Cardiac septum (tissue), 1 donor: ENCODE results near the gene PRDX6. TPM values are rescaled to one million over a fixed set of nuclear protein-coding genes. Genes with fewer than 3 reads are reported as not detected.
A peak's percentile ranks its signal among the peaks of the same experiment; 100 is the strongest.

Experiments
- DNase-seq: peaks from one replicate; pipeline ENCODE4 v3.0.0-alpha.2; 2020; ENCODE audit warnings: low spot score
- intact Hi-C: fragments of 100-400 bp; cut with DNase I; formaldehyde crosslinking; loops from one replicate; pipeline ENCODE4 v1.14.0; 2022
- long read RNA-seq: library from polyadenylated mRNA; unstranded; transcript quantifications from one replicate; pipeline ENCODE4 v2.0.0, GENCODE V29; 2021
- total RNA-seq: library from RNA; stranded (reverse); fragmentation: NEBNext Ultra II Directional; extraction: Animal tissue kit (Norgen Biotek cat#: 25700); gene quantifications from one replicate; pipeline ENCODE4 v1.2.1, GENCODE V29; 2021
- donor health status: DM: no; HTN: no; CAD: no.

The PRDX6 gene, protein sequence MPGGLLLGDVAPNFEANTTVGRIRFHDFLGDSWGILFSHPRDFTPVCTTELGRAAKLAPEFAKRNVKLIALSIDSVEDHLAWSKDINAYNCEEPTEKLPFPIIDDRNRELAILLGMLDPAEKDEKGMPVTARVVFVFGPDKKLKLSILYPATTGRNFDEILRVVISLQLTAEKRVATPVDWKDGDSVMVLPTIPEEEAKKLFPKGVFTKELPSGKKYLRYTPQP
- 254 TPM for total RNA-seq
- long read RNA-seq, transcript PRDX6-203 (4 exons, 859 nt), result minor isoform, 5 of 279 reads
- long read RNA-seq, transcript PRDX6-201 (5 exons, 1,751 nt), result major isoform, 259 of 279 reads
- long read RNA-seq, partial matches to known transcripts, result 3 of 279 reads
- long read RNA-seq, other reads (novel, unspliced or antisense), result 12 of 279 reads

DNA sequence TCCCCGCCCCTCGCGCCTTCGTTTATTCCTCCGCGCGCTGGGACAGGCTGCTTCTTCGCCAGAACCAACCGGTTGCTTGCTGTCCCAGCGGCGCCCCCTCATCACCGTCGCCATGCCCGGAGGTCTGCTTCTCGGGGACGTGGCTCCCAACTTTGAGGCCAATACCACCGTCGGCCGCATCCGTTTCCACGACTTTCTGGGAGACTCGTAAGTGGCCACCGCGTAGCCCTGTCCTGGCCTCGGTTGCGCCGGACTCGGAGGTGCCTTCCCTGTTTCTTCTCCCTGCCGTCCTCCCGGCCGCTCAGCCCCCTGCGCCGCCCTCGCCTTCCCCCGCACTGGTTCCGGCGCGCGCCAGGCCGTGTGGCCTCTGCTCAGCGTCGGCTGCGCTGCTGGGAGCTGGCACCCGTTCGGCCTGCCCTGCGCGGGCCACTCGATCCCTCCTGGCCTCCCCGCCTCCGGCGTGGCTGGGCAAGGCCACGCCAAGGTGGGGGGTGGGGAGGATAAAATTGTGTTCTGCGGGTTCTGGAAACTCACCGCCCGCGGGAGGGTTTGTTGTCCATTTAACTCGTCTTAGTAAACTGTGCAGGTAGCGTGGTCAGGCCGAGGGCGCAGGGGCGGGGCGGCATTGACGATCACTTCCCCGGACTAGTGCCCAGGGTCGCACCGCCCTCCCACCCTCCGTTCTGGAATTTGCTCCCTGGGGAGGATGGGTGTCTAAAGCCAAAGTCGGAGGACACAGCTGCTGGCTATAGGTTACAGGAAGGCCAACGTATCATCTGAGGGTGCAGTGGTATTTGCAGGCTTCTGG, at the start of gene PRDX6:
PRDX6 (plus strand) TSS at position 50 of the 808 bp plus-strand sequence; CDS start at position 113, 63 bp downstream.
- intact Hi-C loops, result loop anchor here (1.0 to 2.0 kb wide), 3 partner anchors 48 to 347 kb away; partner anchors contain the start of genes CENPL, DARS2 and KLHL20
- DNase-seq, result peak; percentile 96

DNA sequence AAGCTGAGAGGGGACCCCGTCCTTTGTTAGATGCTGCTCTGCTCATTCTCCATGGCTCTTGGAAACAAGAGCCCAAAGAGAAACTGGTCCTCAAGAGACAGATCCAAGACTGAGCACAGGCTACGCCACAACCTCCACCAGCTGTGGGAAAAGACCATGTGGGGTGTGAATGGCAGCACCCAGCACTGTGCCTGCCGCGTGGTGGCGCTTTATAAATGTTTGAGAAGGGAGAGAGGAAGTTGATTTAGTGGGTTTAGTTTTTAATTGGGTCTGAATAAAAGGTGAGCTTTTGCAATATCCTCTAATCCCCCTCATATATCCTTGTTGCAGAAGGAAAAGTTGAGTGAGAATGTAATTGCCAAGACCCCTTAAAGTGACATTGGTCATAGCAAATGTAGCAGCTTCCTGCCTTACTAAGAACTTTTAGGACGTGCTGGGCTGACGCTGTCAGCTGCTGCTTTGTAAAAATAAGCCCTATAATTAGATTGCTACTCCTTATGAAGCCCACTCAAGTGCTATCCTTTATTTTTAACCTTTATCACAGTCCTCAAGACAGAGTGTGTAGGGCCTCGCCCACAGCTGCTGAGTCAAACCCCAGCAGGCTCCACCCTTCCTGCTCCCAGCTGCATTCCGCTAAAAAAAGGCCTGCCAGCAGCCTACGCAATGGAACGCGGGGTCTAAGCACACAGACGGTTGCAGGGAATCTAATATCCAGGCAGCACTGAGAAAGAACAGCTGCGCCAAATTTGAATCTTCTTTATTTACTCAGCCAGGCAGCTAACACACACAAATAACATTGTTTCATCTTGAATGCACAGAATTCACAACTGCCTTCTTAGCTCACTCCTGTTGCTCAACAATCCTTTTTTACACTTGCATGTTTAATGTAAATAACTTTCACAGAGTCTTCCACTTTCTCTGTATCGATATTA, 47.4 kb upstream of the PRDX6 start:
- intact Hi-C loops, result loop anchor here (1.0 to 2.0 kb wide), 3 partner anchors 49 to 395 kb away; partner anchors contain the start of genes CENPL, DARS2 and KLHL20
- DNase-seq, result peak; percentile 93

DNA sequence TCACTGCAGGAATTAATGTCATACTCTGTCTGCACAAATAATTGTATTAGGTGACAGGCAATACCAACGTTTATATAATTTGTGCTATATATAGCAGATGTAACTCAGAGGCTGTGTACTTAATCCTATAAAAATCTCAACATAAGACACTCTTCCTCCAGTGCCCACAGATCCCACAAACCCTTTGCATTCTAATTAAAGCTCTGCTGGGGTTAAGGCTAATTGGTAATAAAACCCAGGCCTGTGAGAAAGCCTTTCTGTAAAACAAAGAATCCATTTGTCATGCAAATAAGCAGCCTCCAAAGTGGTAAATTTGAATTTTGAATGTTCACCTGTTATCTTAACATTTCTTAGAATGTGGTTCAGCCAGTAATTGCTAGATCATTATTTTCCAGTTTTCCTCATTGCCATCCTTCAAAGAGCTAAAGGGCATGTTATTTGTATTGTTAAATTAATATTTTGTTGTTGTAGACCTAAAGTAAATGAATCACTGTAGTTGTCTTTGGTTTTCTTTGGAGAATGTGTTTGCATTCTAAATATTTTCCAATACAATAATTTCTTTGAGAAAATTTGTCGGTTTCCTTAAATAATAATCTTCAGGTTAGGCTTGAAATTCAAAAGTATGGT, 46.3 kb upstream of the PRDX6 start:
- no peak for DNase-seq
- intact Hi-C loops, result loop anchor here (2.0 kb wide), 1 partner anchor 284 kb away; the partner anchor contains the start of gene KLHL20

DNA sequence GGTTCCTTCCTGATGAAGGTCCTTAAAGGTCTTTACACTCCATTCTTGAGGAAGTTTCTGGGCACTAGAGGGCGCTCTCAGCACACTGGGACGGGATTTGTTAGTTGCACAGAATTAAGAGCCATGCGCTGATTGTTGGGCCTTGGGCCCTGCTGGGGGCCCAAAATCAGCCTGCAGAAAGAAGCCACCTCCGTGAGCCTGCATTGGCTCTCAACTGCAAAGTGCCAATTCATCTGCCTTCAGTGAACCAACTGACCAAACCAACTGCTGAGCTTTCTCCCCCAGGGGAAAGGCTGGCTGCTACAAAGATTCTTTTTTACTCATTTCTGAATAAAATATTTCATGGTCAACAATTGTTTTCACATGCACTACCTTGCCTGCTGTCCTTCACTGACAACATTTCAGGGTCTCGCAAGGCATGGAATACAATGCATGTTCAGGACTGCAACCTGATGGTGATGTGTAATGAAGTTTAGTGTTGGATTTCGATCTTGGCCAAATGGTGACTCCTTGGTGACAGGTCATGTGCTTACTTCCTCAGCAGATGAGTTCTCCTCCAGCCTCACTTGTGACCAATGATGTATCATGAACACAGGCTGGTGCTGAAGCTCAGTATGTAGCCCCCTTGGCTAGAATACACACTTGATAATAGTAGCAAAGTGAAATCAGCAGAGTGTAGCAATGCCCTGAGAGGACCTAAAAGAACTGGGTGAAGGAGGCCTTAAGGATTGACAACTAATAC, 45.7 kb upstream of the PRDX6 start:
- intact Hi-C loops, result loop anchor here (2.0 kb wide), 1 partner anchor 283 kb away; the partner anchor contains the start of gene KLHL20
- peak; percentile 89 for DNase-seq

DNA sequence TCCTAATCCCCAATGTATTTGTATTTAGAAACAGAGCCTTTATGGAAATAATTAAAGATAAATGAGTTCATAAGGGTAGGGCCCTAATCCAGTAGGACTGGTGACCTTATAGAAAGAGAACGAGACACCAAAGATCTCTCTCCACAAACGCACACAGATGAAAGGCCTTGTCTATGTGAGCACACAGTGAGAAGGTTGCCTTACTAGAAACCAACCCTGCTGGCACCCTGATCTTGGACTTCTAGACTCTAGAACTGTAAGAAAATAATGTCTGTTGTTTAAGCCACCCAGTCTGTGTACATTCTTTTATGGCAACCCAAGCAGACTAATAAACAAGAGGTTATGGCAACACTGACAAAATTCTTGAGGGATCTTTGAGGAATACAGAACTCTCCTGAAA, 44.8 kb upstream of the PRDX6 start:
- no peak for DNase-seq
- intact Hi-C loops, result no loop called here

DNA sequence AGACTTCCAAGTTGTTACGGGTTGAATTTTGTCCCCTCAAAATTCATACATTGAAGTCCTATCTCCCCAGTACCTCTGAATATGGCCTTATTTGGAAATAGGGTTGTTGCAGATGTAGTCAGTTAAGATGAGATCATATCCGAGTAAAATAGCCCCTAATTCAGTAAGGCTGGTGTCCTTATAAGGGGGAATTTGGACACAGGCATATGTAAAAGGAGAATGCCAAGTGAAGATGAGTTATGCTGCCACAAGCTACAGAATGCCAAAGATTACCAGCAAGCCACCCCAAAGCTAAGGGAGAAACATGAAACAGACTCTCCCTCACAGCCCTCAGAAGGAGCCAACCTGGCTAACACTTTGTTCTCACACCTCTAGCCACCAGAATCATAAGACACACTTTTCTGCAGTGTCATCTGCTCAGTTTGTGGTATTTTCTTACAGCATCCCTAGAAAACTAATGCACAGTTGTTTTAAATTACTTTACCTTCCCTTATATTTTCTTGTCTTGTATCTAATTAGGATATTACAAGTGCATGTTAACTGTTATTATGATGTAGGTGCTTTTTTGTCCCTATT, 43.3 kb upstream of the PRDX6 start:
- DNase-seq, result no peak
- intact Hi-C loops, result no loop called here

DNA sequence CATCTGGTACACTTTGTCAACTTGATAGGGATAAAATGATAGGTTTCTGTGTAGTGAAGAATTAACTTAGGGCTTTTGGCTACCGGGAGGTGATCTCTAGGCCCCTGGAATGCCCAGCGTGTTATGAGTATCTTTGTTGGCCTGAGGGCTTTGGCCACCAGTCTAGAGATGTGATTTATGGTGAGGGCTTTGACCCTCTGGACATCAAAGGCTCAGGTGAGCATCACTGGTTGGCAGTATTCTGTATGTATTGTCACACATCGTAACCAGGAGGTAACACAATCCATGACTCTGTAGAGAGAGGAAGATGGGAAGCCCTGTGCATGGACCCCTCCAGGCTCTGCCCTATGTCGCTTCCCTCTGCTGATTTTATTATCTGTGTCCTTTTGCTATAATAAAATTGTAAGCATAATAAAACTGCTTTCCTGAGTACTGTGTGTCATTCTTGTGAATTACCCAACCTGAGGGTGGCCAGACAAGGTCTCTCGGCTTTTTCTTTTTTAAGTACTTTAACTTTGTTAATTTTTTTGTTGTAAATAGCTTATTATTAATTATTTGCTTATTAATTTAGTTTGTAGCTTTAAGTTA, 40.2 kb upstream of the PRDX6 start:
- no peak for DNase-seq
- intact Hi-C loops, result no loop called here

DNA sequence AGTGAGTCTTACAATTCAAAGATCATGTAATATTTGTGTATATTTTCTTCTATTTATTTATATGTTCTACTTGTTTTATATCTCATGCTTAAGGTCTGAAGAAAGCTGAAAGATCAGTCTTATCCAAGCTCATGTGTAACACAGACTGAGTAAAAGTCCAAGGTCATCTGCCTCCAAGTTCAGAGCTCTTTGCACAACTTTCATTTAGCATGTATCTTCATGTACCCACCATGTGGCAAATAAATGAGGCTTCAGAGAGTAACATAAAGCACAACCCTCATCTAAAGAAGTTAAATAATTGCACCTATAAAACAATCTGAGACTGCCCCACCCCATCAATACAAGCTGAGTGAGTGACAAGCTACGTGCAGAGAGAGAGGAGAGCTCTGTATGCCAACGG, 38.5 kb upstream of the PRDX6 start:
- DNase-seq, result no peak
- intact Hi-C loops, result no loop called here

DNA sequence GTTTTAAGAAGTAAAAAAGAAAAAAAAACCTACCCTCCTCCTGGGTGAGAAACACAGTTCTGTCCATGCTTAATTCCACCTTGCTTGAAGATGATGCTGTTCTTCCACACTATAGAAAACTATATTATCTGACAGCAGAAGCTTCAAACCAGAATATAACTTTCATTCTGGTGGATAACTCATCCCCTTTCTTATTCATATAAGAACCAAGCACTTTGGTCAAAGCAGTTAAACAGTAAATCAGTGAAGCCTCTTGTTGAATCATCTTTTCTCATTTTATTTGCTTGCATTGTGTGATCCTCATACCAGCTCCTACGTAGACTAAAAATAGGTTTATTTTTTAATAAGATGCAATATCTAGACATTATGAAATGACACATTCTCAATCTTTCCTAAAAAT, 36.7 kb upstream of the PRDX6 start:
- no peak for DNase-seq
- intact Hi-C loops, result no loop called here

DNA sequence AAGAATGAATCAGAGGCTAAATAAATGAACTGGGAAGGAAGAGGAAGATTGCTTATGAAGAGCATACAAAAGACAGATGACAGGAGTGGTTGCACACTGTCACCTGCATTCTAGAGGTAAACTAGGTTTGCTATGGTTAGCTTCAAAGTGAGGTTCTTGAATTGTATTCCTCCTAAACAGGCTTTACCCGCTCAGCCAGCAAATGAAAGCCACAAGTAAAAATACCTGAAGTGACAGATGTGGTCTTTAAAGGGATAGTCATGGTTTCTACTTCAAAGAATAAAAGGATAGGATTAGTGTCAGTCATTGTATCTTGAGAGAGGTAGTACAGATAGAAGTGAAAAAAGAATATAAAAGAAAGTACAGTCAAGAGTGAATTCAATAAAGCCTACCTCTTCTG, 32.4 kb upstream of the PRDX6 start:
- intact Hi-C loops, result no loop called here
- DNase-seq, result no peak

DNA sequence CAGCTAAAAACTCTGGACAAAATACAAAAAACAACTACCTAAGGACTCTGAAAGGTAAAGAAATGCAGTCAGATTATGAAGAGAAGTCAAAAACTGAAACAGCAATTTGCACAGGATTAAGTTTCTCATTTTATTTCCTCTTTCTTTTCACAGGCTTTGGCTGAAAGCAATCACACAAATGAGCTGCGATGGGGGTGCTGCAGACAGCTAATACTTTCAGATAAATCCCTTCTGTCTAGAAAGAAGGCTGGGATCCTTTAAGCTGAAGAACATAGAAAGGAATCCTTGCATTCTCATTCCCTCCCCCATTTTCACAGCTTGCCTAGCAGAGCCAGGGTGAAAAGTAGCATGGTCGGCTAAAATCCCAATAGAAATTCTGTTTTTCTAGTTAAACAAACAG, 32.0 kb upstream of the PRDX6 start:
- DNase-seq, result no peak
- intact Hi-C loops, result no loop called here

DNA sequence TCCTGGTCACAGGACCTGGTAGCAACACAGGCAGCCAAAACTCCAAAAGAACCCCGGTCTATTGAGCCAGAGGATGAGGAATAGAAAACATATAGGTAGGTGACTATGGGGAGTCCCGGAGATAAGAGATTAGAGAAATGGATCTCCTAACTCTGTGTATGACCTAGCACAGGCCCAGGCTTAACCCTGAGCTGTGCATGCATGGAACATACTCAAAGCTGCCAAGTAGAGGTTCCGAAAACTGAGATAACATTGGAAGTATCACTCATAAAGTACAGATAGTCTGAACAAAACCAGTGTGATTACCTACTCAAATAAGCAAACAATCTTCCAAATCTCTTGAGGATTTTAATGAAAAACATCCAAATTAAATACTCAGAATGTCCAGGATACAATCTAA, 31.5 kb upstream of the PRDX6 start:
- no peak for DNase-seq
- intact Hi-C loops, result no loop called here

DNA sequence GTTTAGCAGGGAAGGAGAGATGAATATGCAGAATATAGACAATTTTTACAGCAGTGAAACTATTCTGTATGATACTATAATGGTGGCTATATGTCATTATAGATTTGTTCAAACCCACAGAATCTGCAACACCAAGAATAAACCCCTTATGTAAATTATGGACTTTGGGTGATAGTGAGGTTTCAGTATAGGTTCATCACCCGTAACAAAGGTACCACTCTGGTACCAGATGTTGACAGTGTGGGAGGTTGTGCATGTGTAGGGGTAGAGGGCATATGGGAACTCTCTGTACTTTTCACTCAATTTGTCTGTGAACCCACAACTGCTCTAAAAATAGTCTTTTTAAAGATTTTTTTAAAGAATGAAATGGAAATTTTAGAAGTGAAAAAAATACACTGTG, 29.9 kb upstream of the PRDX6 start:
- no peak for DNase-seq

DNA sequence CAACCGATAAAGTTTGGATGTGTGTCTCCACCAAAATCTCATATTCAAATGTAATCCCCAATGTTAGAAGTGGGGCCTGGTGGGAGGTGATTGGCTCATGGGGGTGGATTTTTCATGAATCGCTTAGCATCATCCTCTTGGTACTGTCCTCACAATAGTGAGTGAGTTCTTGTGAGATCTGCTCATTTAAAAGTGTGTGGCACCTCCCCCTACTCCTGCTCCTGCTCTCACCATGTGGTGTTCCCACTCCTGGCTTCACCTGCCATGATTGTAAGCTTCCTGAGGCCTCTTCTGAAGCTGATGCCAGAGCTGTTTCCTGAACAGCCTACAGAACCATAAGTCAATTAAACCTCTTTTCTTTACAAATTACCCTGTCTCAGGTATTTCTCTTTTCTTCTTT, 28.2 kb upstream of the PRDX6 start:
- intact Hi-C loops, result no loop called here

More for the DNA sequence above, 29.9 kb upstream of the PRDX6 start:
- intact Hi-C loops, result no loop called here

DNA sequence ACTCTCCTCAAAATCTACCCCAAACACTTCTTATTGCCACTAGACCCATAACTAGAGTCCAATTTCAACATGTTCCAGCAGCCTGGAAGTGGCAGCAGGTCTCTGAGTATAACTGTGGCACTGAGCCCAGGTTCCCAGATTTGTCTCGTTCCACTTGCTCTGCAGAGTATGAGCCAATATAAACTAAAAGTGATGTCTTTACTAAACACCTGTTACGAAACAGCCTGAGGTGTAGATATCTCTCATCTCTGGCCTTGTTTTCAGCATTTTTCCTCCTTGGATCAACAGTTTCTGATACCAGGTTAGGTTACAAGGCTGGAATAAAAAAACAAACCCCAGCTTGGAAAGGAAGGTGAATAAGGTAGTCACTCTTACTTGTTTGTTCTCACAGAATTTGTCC, 25.2 kb upstream of the PRDX6 start:
- intact Hi-C loops, result no loop called here
- DNase-seq, result no peak

More for the DNA sequence above, 28.2 kb upstream of the PRDX6 start:
- DNase-seq, result no peak

DNA sequence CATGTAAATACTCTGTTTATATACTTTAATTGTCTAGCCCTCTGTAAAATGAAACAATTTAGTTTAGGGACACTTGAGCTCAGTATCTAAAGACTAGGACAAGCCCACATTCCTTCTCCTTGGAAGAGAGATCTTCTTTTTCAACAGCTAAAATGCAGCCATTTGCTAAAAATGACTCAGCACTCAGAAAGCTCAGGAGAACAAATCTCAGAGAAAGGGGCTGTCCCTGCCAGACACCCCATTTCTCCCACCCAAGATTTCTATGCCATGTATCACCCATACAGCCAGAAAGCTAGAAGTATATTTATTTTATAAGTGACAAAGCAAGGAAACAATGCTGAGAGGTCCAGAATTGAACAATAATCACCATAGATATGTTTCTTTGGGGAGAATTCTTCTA, 23.2 kb upstream of the PRDX6 start:
- DNase-seq, result no peak

DNA sequence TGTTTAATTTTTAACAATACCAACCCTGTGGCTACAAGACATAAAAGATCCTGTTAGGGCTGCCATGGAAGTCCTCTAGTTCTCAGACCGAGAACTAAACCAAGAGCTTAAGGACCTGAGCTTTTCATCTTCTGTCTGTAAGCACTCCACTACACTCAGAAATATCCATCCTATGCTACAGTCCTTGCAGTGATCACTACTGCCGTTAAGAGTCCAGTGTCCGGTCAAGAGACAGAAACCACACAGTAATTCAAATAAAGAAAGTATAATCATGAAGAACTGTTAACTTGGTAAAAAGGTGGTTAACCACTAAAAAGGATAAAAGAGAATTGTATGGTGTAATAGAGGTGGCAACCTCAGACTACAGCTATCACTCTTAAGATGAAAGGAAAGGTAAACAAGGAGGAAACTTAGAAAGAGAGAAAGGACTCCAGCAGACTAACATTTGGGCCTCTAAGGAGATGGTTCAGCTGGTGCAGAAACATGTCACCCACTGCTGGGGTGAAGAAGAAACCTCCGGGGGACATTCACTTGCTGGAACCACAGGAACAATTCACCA, 22.1 kb upstream of the PRDX6 start:
- intact Hi-C loops, result no loop called here

More for the DNA sequence above, 23.2 kb upstream of the PRDX6 start:
- intact Hi-C loops, result no loop called here

More for the DNA sequence above, 22.1 kb upstream of the PRDX6 start:
- no peak for DNase-seq
